Sigmoid colon (tissue), 7 donors: ENCODE results near the gene RNPS1. TPM values are rescaled to one million over a fixed set of nuclear protein-coding genes. Genes with fewer than 3 reads are reported as not detected.

Source experiments
- DNase-seq: peaks from one replicate; pipeline ENCODE4 v3.0.0-alpha.2; 2019
- H3K27ac ChIP-seq, 4 donors: fragments of 200-600 bp; sonication (generic); one replicate each; pipeline ENCODE4 v1.5.1; 2016 to 2019; ENCODE audit warnings: mild to moderate bottlenecking in 1 of 4
- H3K27me3 ChIP-seq, 3 donors: fragments of 200-600 bp; sonication (generic); one replicate each; pipeline ENCODE4 v1.5.1; 2019; ENCODE audit warnings: mild to moderate bottlenecking in 1 of 3
- H3K36me3 ChIP-seq, 4 donors: fragments of 200-600 bp; sonication (generic); one replicate each; pipeline ENCODE4 v1.5.1; 2016 to 2019
- H3K4me1 ChIP-seq, 4 donors: fragments of 200-600 bp; sonication (generic); one replicate each; pipeline ENCODE4 v1.5.1; 2017 to 2019
- H3K4me3 ChIP-seq, 4 donors: fragments of 200-600 bp; sonication (generic); one replicate each; pipeline ENCODE4 v1.5.1; 2017 to 2019; ENCODE audit warnings: mild to moderate bottlenecking in 2 of 4, moderate library complexity in 1 of 4
- H3K9me3 ChIP-seq, 4 donors: fragments of 200-600 bp in 3 of 4; sonication (generic) in 3 of 4; one replicate each; pipeline versions ENCODE4 v1.5.1 to v1.6.1; 2013 to 2019
- CTCF ChIP-seq, 4 experiments: fragments of 450-650 bp in 3 of 4; fragments of 200-600 bp in 1 of 4; IDR thresholded peaks; one replicate each; pipeline ENCODE4 v1.5.1; 2016 to 2019; ENCODE audit warnings: antibody characterized with exemption in 4 of 4, mild to moderate bottlenecking in 3 of 4, moderate library complexity in 2 of 4
- EP300 ChIP-seq, 4 donors: sonication (generic); formaldehyde crosslinking; IDR thresholded peaks; one replicate each; pipeline ENCODE4 v1.6.1; 2017; ENCODE audit warnings: antibody characterized with exemption in 4 of 4
- POLR2A ChIP-seq, 2 donors: fragments of 450-650 bp; IDR thresholded peaks; one replicate each; pipeline ENCODE4 v1.6.1; 2016; ENCODE audit warnings: antibody characterized with exemption in 2 of 2, mild to moderate bottlenecking in 2 of 2, moderate library complexity in 2 of 2
- POLR2AphosphoS5 ChIP-seq, 4 donors: sonication (generic); formaldehyde crosslinking; IDR thresholded peaks; one replicate each; pipeline ENCODE4 v1.6.1; 2017; ENCODE audit warnings: antibody characterized with exemption in 4 of 4
- WGBS, 2 donors: extraction: QIAGEN DNeasy Blood & Tissue Kit; methylation state at CpG; one replicate each; pipeline ENCODE4 v1.1.7; 2013; 5-methylcytosine and 5-hydroxymethylcytosine counted together
- intact Hi-C: fragments of 100-400 bp; cut with DNase I; formaldehyde crosslinking; loops from one replicate; pipeline ENCODE4 v1.15.1; 2023
- polyA plus RNA-seq, 3 donors: library from polyadenylated mRNA; stranded (reverse); fragments of 200-250 nt; gene quantifications; one replicate each; pipeline ENCODE4 v1.2.3, GENCODE V29; 2013
- total RNA-seq, 4 donors: library from RNA; depleted of rRNA; stranded (reverse); fragments of >200 nt; gene quantifications; one replicate each; pipeline ENCODE4 v1.1.0, GENCODE V29; 2016
- donor health status: healthy with polysubstance abuse.
- donor health status: Bipolar disorder and iron deficiency.
- donor health status: healthy.

The RNPS1 gene
- total and polyA plus RNA-seq, 7 donors: 110 to 171 (median 128) TPM

- Histone ChIP-seq H3K36me3 (peaks cover 13 to 39% (median 25%) of the 10 kb centered on the region in 4 donors), H3K9me3 (no peaks in the 10 kb centered on the region), H3K27ac (no peak overlapping the region), H3K4me1 (peaks cover 0 to 35% (median 33%) of the 10 kb centered on the region in 4 donors), H3K4me3 (no peak overlapping the region), H3K27me3 (no peaks in the 10 kb centered on the region)
- intact Hi-C loops: loop anchor here (5.0 kb wide), 1 partner anchor 44 kb away; the partner anchor contains the start of gene ECI1
- 85 to 90% methylated on average over 23 of the region's 23 CpGs for WGBS, 2 donors
- no peak for DNase-seq
- TF ChIP-seq POLR2AphosphoS5 (IDR thresholded peaks at IDR 0.05) (no peak), POLR2A (IDR thresholded peaks at IDR 0.05) (no peak), EP300 (IDR thresholded peaks at IDR 0.05) (no peak), CTCF (IDR thresholded peaks at IDR 0.05) (no peak)
These were observed 59.6 kb downstream of the RNPS1 start for GRCh38 chr16:2208308-2208707.

- Histone ChIP-seq H3K27me3 (no peaks in the 10 kb centered on the region), H3K9me3 (no peaks in the 10 kb centered on the region), H3K4me3 (no peak overlapping the region), H3K4me1 (peaks cover 0 to 30% (median 29%) of the 10 kb centered on the region in 4 donors), H3K27ac (no peak overlapping the region), H3K36me3 (peaks cover 13 to 39% (median 25%) of the 10 kb centered on the region in 4 donors)
- TF ChIP-seq EP300 (IDR thresholded peaks at IDR 0.05): no peak
- TF ChIP-seq POLR2AphosphoS5 (IDR thresholded peaks at IDR 0.05): no peak
- intact Hi-C loops: loop anchor here (5.0 kb wide), 1 partner anchor 44 kb away; the partner anchor contains the start of gene ECI1
- DNase-seq: no peak
- 90 to 91% methylated on average over 9 of the region's 9 CpGs for WGBS, 2 donors
These were observed 60.1 kb downstream of the RNPS1 start for GRCh38 chr16:2207872-2208271.

GRCh38 chr16:2206780-2207433 lies 61.0 kb downstream of the RNPS1 start:
- DNase-seq: no peak
- WGBS, 2 donors: 94 to 95% methylated on average over 23 of the region's 23 CpGs
- intact Hi-C loops: loop anchor here (5.0 kb wide), 1 partner anchor 45 kb away; the partner anchor contains the start of gene ECI1
- no peaks in the 10 kb centered on the region for H3K27me3 ChIP-seq
- no peak for TF ChIP-seq POLR2AphosphoS5 (IDR thresholded peaks at IDR 0.05)
- TF ChIP-seq EP300 (IDR thresholded peaks at IDR 0.05): no peak
- no peak for TF ChIP-seq POLR2A (IDR thresholded peaks at IDR 0.05)
- no peak for TF ChIP-seq CTCF (IDR thresholded peaks at IDR 0.05)
- H3K4me1 ChIP-seq: peaks cover 0 to 21% (median 19%) of the 10 kb centered on the region in 4 donors
- H3K27ac ChIP-seq: peak overlapping the region in 1 of 4 donors; percentile 98
- no peak overlapping the region for H3K4me3 ChIP-seq
- peaks cover 13 to 39% (median 23%) of the 10 kb centered on the region in 4 donors for H3K36me3 ChIP-seq
- no peaks in the 10 kb centered on the region for H3K9me3 ChIP-seq

DNA sequence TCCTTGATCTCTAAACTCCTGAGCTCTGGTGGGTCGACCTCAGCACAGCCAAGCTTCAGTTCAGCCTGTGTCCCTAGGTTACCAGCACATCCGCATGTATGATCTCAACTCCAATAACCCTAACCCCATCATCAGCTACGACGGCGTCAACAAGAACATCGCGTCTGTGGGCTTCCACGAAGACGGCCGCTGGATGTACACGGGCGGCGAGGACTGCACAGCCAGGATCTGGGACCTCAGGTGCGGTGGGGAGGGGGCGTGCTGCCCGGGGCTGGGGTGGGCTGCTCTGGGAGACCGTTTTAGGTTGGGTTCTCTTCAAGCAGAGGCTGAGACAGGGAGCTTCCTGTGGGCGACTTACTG lies 61.5 kb downstream of the RNPS1 start:
- 83 to 86% methylated on average over 18 of the region's 18 CpGs for WGBS, 2 donors
- TF ChIP-seq POLR2A (IDR thresholded peaks at IDR 0.05): no peak
- no peak for TF ChIP-seq POLR2AphosphoS5 (IDR thresholded peaks at IDR 0.05)
- intact Hi-C loops: loop anchor here (5.0 kb wide), 1 partner anchor 46 kb away; the partner anchor contains the start of gene ECI1
- peak overlapping the region; percentile 97 to 100 (median 98) for H3K27ac ChIP-seq
- H3K36me3 ChIP-seq: peaks cover 13 to 36% (median 23%) of the 10 kb centered on the region in 4 donors
- H3K4me1 ChIP-seq: peaks cover 0 to 20% (median 18%) of the 10 kb centered on the region in 4 donors
- peak overlapping the region in 3 of 4 donors; percentile 83 to 89 (median 88) for H3K4me3 ChIP-seq
- H3K9me3 ChIP-seq: no peaks in the 10 kb centered on the region
- DNase-seq: no peak
- no peaks in the 10 kb centered on the region for H3K27me3 ChIP-seq

GRCh38 chr16:2205967-2206313 lies 62.0 kb downstream of the RNPS1 start:
- Histone ChIP-seq H3K4me3 (peak overlapping the region; percentile 83 to 89 (median 88)), H3K27me3 (no peaks in the 10 kb centered on the region), H3K9me3 (no peaks in the 10 kb centered on the region), H3K4me1 (peaks cover 0 to 20% (median 18%) of the 10 kb centered on the region in 4 donors), H3K36me3 (peaks cover 13 to 36% (median 23%) of the 10 kb centered on the region in 4 donors), H3K27ac (peak overlapping the region; percentile 97 to 100 (median 98))
- no peak for DNase-seq
- 5 to 13% methylated on average over 16 of the region's 16 CpGs for WGBS, 2 donors
- TF ChIP-seq POLR2A (IDR thresholded peaks at IDR 0.05): no peak
- no peak for TF ChIP-seq POLR2AphosphoS5 (IDR thresholded peaks at IDR 0.05)
- no peak for TF ChIP-seq EP300 (IDR thresholded peaks at IDR 0.05)
- no peak for TF ChIP-seq CTCF (IDR thresholded peaks at IDR 0.05)
- intact Hi-C loops: loop anchor here (2.0 to 5.0 kb wide), 2 partner anchors 46 to 49 kb away; partner anchors contain the start of gene ECI1
